ENCODE results near the gene CFTR.

DNA sequence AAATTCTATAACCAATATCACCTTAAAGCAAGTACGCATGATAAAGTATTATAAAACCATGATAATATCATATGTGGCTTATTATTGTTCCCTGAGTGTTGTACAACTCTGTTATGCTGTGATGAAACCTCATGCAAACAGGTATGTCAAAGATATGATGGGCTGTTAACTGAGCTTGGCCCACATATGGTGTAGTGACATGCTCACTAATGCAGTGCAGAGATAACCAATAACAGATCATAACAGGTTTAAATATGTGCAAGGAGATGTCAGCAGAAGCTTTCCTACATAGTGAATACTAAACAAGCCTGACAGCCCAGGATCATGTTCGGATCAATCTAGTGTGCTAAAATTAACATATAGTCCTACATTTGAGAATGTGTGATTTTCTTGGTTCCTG lies 9.6 kb downstream of the CFTR start:
- TF ChIP-seq, protein P1, sequence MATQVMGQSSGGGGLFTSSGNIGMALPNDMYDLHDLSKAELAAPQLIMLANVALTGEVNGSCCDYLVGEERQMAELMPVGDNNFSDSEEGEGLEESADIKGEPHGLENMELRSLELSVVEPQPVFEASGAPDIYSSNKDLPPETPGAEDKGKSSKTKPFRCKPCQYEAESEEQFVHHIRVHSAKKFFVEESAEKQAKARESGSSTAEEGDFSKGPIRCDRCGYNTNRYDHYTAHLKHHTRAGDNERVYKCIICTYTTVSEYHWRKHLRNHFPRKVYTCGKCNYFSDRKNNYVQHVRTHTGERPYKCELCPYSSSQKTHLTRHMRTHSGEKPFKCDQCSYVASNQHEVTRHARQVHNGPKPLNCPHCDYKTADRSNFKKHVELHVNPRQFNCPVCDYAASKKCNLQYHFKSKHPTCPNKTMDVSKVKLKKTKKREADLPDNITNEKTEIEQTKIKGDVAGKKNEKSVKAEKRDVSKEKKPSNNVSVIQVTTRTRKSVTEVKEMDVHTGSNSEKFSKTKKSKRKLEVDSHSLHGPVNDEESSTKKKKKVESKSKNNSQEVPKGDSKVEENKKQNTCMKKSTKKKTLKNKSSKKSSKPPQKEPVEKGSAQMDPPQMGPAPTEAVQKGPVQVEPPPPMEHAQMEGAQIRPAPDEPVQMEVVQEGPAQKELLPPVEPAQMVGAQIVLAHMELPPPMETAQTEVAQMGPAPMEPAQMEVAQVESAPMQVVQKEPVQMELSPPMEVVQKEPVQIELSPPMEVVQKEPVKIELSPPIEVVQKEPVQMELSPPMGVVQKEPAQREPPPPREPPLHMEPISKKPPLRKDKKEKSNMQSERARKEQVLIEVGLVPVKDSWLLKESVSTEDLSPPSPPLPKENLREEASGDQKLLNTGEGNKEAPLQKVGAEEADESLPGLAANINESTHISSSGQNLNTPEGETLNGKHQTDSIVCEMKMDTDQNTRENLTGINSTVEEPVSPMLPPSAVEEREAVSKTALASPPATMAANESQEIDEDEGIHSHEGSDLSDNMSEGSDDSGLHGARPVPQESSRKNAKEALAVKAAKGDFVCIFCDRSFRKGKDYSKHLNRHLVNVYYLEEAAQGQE (IDR thresholded peaks at IDR 0.05; ENCODE audit: low read depth): no peak
- TF ChIP-seq RAD21 (IDR thresholded peaks at IDR 0.05; ENCODE audit: low read depth): no peak
- no peak for TF ChIP-seq POLR2AphosphoS5 (IDR thresholded peaks at IDR 0.05; ENCODE audit: low read depth, low read length)
- TF ChIP-seq, protein P2, sequence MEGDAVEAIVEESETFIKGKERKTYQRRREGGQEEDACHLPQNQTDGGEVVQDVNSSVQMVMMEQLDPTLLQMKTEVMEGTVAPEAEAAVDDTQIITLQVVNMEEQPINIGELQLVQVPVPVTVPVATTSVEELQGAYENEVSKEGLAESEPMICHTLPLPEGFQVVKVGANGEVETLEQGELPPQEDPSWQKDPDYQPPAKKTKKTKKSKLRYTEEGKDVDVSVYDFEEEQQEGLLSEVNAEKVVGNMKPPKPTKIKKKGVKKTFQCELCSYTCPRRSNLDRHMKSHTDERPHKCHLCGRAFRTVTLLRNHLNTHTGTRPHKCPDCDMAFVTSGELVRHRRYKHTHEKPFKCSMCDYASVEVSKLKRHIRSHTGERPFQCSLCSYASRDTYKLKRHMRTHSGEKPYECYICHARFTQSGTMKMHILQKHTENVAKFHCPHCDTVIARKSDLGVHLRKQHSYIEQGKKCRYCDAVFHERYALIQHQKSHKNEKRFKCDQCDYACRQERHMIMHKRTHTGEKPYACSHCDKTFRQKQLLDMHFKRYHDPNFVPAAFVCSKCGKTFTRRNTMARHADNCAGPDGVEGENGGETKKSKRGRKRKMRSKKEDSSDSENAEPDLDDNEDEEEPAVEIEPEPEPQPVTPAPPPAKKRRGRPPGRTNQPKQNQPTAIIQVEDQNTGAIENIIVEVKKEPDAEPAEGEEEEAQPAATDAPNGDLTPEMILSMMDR (IDR thresholded peaks at IDR 0.05 in 2 of 3, conservative IDR thresholded peaks at IDR 0.05 in 1 of 3; ENCODE audit: borderline replicate concordance in 1 of 3, insufficient read depth in 1 of 3, low read depth in 2 of 3, low read length in 2 of 3): no peak
- no peak for TF ChIP-seq TCF7L2 (IDR thresholded peaks at IDR 0.05; ENCODE audit: borderline replicate concordance, extremely low read depth, insufficient read depth, insufficient read length)
- no peak for TF ChIP-seq CEBPB (IDR thresholded peaks at IDR 0.05; ENCODE audit: low read depth)
- no peak for TF ChIP-seq SIN3A (IDR thresholded peaks at IDR 0.05; ENCODE audit: low read depth)
